GM12878 (cell line): ENCODE results near the gene NPR3.

Experiments
- BRCA1 ChIP-seq: IDR thresholded peaks from 2 replicates; pipeline ENCODE4 v1.6.1; 2011; ENCODE audit warnings: low read depth, low read length, improper control_type of control experiment
- CBX5 ChIP-seq: sonication (generic); IDR thresholded peaks from 2 replicates; pipeline ENCODE4 v1.6.1; 2016; ENCODE audit warnings: low read depth, moderate library complexity, mild to moderate bottlenecking, inconsistent platforms
- EZH2 ChIP-seq: IDR thresholded peaks from 2 replicates; pipeline ENCODE4 v1.6.1; 2012; ENCODE audit warnings: low read depth, mild to moderate bottlenecking, control low read depth, inconsistent platforms, low read length, borderline replicate concordance; ENCODE audit not compliant: control insufficient read depth
- FOS ChIP-seq: IDR thresholded peaks from 3 replicates; pipeline ENCODE4 v1.6.1; 2011; ENCODE audit warnings: borderline replicate concordance; ENCODE audit not compliant: insufficient read length; ENCODE audit errors: extremely low read depth
- FOXM1 ChIP-seq: IDR thresholded peaks from 2 replicates; pipeline ENCODE4 v1.6.1; 2012; ENCODE audit warnings: low read depth, mild to moderate bottlenecking, inconsistent platforms, low read length, moderate library complexity
- HCFC1 ChIP-seq: fragments of 150-350 bp; IDR thresholded peaks from 2 replicates; pipeline ENCODE4 v1.6.1; 2014; ENCODE audit warnings: low read length
- MYC ChIP-seq: IDR thresholded peaks from 2 replicates; pipeline ENCODE4 v1.6.1; 2011; ENCODE audit warnings: mild to moderate bottlenecking, low read length, moderate library complexity, inconsistent platforms; ENCODE audit not compliant: insufficient read depth, insufficient replicate concordance, insufficient read length, severe bottlenecking
- POLR2A ChIP-seq: IDR thresholded peaks from 2 replicates; pipeline ENCODE4 v1.6.1; 2011; ENCODE audit warnings: low read depth, mild to moderate bottlenecking, low read length
- SRF ChIP-seq, 2 experiments: IDR thresholded peaks; 2 replicates each; pipeline ENCODE4 v1.6.1; 2011; ENCODE audit warnings: low read depth in 2 of 2, low read length in 2 of 2, mild to moderate bottlenecking in 1 of 2, moderate library complexity in 1 of 2
- ZNF207 ChIP-seq: fragments of 450-650 bp; IDR thresholded peaks from 2 replicates; pipeline ENCODE4 v1.6.1; 2014; ENCODE audit warnings: antibody characterized with exemption, mild to moderate bottlenecking, borderline replicate concordance
- TF ChIP-seq, protein P1 (sequence below), 3 experiments: IDR thresholded peaks in 2 of 3; conservative IDR thresholded peaks in 1 of 3; 2 replicates each; pipeline ENCODE4 v1.5.1; 2011; ENCODE audit warnings: low read depth in 3 of 3, low read length in 3 of 3, mild to moderate bottlenecking in 3 of 3, control low read depth in 2 of 3, moderate library complexity in 2 of 3, inconsistent platforms in 1 of 3, mixed read lengths in 1 of 3; ENCODE audit not compliant: control insufficient read depth in 2 of 3, insufficient read depth in 1 of 3; ENCODE audit errors: extremely low read depth in 1 of 3
- TF ChIP-seq, protein P2 (sequence below): fragments of 450-650 bp; formaldehyde crosslinking; IDR thresholded peaks from 2 replicates; pipeline ENCODE4 v1.4.0; 2020; ENCODE audit warnings: mild to moderate bottlenecking, moderate library complexity

DNA sequence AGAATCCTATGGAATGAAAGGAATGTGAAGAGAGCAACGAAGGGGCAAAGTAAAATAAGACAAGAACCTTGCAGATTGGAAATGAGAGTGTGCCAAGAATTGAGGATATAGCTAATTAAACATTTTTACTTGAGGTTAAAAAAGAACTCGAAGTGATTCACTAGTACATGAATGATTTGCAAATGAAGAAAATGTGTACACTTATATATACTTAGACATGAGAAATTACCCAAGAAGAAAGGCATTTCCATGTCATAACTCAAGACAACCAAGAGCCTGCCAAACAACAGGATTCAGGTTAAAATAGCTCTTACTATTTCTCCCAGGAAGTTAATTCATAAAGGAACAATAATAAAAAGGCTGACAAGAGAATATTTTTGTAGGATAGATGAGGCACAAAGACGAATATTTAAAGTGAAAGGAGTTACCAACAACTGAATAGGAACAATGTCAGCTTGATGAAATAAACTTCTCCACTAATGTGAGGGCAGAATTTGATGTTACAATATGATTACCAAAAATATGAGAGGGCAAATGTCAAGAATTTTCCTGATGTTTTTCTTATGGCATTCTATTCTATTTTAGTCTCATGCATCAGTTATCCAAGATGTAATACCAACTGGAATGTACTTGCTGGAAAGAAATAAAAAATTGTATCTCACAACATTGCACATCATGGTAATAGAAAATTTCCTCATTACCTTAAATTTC lies 18.9 kb upstream of the NPR3 start:
- TF ChIP-seq POLR2A: no peak
- TF ChIP-seq, protein P1, sequence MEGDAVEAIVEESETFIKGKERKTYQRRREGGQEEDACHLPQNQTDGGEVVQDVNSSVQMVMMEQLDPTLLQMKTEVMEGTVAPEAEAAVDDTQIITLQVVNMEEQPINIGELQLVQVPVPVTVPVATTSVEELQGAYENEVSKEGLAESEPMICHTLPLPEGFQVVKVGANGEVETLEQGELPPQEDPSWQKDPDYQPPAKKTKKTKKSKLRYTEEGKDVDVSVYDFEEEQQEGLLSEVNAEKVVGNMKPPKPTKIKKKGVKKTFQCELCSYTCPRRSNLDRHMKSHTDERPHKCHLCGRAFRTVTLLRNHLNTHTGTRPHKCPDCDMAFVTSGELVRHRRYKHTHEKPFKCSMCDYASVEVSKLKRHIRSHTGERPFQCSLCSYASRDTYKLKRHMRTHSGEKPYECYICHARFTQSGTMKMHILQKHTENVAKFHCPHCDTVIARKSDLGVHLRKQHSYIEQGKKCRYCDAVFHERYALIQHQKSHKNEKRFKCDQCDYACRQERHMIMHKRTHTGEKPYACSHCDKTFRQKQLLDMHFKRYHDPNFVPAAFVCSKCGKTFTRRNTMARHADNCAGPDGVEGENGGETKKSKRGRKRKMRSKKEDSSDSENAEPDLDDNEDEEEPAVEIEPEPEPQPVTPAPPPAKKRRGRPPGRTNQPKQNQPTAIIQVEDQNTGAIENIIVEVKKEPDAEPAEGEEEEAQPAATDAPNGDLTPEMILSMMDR (IDR thresholded peaks at IDR 0.05 in 2 of 3, conservative IDR thresholded peaks at IDR 0.05 in 1 of 3; ENCODE audit: control insufficient read depth in 2 of 3, extremely low read depth in 1 of 3, insufficient read depth in 1 of 3, low read depth in 3 of 3, low read length in 3 of 3): no peak
- no peak for TF ChIP-seq EZH2
- no peak for TF ChIP-seq MYC
- TF ChIP-seq SRF (IDR thresholded peaks at IDR 0.05; ENCODE audit: low read depth in 2 of 2, low read length in 2 of 2): no peak
- no peak for TF ChIP-seq CBX5
- TF ChIP-seq ZNF207: no peak
- no peak for TF ChIP-seq FOS
- TF ChIP-seq, protein P2, sequence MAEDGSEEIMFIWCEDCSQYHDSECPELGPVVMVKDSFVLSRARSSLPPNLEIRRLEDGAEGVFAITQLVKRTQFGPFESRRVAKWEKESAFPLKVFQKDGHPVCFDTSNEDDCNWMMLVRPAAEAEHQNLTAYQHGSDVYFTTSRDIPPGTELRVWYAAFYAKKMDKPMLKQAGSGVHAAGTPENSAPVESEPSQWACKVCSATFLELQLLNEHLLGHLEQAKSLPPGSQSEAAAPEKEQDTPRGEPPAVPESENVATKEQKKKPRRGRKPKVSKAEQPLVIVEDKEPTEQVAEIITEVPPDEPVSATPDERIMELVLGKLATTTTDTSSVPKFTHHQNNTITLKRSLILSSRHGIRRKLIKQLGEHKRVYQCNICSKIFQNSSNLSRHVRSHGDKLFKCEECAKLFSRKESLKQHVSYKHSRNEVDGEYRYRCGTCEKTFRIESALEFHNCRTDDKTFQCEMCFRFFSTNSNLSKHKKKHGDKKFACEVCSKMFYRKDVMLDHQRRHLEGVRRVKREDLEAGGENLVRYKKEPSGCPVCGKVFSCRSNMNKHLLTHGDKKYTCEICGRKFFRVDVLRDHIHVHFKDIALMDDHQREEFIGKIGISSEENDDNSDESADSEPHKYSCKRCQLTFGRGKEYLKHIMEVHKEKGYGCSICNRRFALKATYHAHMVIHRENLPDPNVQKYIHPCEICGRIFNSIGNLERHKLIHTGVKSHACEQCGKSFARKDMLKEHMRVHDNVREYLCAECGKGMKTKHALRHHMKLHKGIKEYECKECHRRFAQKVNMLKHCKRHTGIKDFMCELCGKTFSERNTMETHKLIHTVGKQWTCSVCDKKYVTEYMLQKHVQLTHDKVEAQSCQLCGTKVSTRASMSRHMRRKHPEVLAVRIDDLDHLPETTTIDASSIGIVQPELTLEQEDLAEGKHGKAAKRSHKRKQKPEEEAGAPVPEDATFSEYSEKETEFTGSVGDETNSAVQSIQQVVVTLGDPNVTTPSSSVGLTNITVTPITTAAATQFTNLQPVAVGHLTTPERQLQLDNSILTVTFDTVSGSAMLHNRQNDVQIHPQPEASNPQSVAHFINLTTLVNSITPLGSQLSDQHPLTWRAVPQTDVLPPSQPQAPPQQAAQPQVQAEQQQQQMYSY (CRISPR knock-in tag): no peak
- TF ChIP-seq HCFC1: no peak
- TF ChIP-seq BRCA1: no peak
- TF ChIP-seq FOXM1: no peak
